Activated CD8-positive, alpha-beta memory T cell treated with anti-CD3 and anti-CD28 coated beads for 36 hours (primary cell): Measurements from ENCODE around the gene CD163. TPM values are rescaled to one million over a fixed set of nuclear protein-coding genes. Genes with fewer than 3 reads are reported as not detected.
"Not testable (repeated sequence)": the region's sequence is repeated elsewhere in the genome, so short reads cannot be mapped to it uniquely, and the experiment has no call there.

Source experiments
- CTCF ChIA-PET: fragments of 350-600 bp; sonication (Branson Sonifier 250); formaldehyde crosslinking; loops from one replicate; lab custom pipeline; 2021; ENCODE audit warnings: antibody characterized with exemption; lab: Charles Lee
- POLR2A ChIA-PET: fragments of 350-600 bp; sonication (Branson Sonifier 250); formaldehyde crosslinking; loops from one replicate; lab custom pipeline; 2021; ENCODE audit warnings: antibody characterized with exemption; lab: Charles Lee
- total RNA-seq, 2 experiments: library from RNA; stranded (reverse); gene quantifications; one replicate each; pipeline ENCODE4 v1.2.3, GENCODE V29; 2021

The CD163 gene
- total RNA-seq, 2 experiments from 2014 or later, result not detected

DNA sequence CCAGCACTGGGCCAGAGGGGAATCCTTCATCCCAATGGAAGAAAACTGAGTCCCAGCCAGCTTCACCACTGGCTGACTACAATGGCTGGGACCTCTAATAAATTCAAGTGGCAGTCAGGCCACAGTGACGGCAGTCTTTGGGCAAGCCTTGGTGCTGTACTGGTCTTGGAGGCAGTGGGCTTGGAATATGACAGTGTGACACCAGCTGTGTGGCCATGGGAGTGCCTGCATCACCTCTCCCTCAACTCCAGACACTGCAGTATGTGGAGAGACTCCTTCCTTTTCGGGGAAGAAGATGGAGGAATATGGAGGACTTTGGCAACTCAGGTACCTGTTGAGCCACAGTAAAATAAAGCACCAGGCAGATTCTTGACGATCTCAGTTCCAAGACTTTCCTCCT, 43.6 kb downstream of the CD163 start:
- ChIA-PET POLR2A (interaction anchor here (0.6 kb wide), 1 partner anchor 1430 kb away, joined by 3 read pairs; no protein-coding TSS in a partner anchor), CTCF (interaction anchor here (1.3 to 2.2 kb wide), 4 partner anchors 178 to 314 kb away, joined by 3 to 8 read pairs (median 3); no protein-coding TSS in a partner anchor)

- POLR2A ChIA-PET, result no interaction called here
- CTCF ChIA-PET, result no interaction called here
These were observed 51.8 kb downstream of the CD163 start for GRCh38 chr12:7451756-7452155.

DNA sequence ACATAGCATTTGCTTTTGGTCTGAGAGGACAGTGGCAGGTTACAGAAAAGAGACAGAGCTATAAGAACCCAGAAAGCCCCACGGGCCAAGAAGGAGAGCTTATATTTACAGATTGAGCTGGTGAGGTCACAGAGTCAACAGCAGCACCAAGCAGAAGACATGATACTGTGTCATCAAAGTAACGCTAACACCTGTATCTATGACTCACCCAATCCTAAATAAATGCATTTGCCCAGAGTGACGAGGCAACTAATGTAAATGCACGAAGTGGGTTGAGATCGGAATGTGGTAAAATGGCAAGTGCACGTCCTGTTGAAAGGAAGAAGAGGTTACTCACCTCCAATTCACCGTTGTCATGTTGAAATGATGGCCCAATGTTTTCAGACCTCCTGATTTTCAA, 52.9 kb downstream of the CD163 start:
- CTCF ChIA-PET, result interaction anchor here (0.6 kb wide), 1 partner anchor 20 kb away, joined by 3 read pairs; no protein-coding TSS in a partner anchor

DNA sequence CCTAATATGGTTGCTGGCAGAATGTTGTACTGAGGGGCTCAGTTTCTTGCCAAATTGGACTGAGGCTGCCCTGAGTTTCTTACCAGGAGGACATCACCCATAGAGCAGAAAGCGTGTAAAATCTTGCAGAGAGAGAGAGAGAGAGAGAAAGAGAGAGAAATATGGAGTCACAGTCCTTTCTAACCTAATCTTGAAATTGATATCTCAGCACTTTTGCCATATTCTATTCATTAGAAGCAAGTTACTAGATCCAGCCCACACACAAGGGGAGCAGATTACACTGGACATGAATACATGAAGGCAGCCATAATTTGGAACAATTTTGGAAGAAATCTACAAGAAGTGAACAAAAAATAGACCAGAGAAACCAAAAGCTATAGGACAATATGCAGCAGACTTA, 55.5 kb downstream of the CD163 start:
- ChIA-PET CTCF (no interaction called here), POLR2A (no interaction called here)

More for the DNA sequence above, 52.9 kb downstream of the CD163 start:
- POLR2A ChIA-PET, result interaction anchor here (0.6 kb wide), 1 partner anchor 40 kb away, joined by 3 read pairs; no protein-coding TSS in a partner anchor

DNA sequence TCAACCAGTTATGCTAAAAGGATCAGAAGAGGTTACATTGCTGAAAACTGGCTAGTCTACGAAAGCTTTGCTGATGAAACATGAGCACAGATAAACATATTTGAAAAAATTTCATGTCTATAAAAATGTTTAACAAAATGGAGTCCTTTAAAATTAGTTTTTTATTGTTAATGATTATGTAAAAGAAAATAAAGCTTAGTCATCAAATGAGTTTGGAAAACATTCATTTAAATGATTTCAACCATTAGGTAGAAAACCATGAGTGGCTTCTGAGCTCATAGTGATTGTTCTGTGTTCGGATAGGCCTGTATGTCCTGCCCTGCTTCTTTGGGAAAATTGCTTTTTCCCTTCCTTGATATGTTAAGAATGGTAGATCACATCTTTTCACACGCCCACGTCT, 59.0 kb downstream of the CD163 start:
- POLR2A ChIA-PET, result no interaction called here
- CTCF ChIA-PET, result no interaction called here

- CTCF ChIA-PET, result no interaction called here
These were observed 59.5 kb downstream of the CD163 start, which contains the start of gene CD163L1 for GRCh38 chr12:7444076-7444475. Gene CD163L1 (minus strand): TSS chr12:7444153. CDS start chr12:7444127, 26 bp downstream.

DNA sequence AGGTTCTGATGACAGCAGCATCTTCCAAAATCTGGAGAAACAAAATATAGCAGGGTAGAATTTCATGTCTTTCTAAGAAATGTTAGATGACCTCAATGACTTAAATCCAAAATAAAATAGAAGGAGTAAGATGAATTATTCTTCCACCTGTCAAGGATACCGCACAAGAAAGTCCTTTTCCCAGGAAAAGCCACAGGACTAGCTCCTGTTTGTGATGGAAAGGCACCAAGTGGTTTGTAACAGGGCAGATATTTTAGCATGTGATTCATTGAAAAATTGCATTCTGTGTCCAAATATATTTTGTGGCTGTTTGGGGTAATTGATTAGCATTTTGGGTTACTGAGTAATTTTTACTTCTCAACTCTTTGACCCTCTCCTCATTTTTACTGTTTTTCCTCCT, 62.4 kb downstream of the CD163 start:
- POLR2A ChIA-PET, result no interaction called here
- CTCF ChIA-PET, result interaction anchor here (0.5 kb wide), 1 partner anchor 13 kb away, joined by 3 read pairs; no protein-coding TSS in a partner anchor

More at GRCh38 chr12:7444076-7444475, 59.5 kb downstream of the CD163 start, which contains the start of gene CD163L1:
- POLR2A ChIA-PET, result no interaction called here

GRCh38 chr12:7439579-7440505, 63.7 kb downstream of the CD163 start:
- POLR2A ChIA-PET, result no interaction called here
- CTCF ChIA-PET, result no interaction called here

DNA sequence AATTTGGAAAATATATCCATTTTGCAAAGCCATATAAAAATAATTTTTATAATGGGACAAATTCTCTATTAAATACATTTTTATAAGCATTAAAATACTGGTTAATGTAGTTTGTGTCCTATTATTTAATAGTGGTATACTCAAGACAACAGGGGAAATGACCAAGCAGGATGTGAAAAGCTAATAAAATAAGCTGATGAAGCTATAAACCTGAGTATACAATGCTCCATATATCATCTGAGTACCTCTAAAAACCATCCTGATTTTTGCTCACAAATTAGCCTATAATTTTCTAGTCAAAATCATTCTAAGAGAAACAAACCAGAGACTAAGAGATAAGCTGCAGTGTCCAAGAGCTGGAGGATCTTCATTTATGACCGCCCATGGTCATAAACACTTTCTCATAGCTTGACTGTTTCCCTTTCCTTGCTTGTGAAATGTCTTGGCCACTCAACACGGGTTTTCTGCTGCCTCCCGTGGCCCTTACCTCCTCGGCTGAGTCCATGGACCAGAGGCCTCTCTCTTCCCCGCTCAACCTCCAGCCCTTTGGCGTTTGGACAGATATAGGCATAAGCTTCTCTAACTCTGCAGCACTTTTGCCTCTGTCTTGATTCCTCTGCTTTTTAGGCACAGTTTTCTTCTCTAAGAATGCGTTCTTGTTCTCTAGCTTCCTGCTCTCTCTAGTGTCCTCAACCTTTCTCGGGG, 65.1 kb downstream of the CD163 start:
- CTCF ChIA-PET, result interaction anchor here (0.6 kb wide), 1 partner anchor 70 kb away, joined by 3 read pairs; no protein-coding TSS in a partner anchor
- POLR2A ChIA-PET, result not testable (repeated sequence)

DNA sequence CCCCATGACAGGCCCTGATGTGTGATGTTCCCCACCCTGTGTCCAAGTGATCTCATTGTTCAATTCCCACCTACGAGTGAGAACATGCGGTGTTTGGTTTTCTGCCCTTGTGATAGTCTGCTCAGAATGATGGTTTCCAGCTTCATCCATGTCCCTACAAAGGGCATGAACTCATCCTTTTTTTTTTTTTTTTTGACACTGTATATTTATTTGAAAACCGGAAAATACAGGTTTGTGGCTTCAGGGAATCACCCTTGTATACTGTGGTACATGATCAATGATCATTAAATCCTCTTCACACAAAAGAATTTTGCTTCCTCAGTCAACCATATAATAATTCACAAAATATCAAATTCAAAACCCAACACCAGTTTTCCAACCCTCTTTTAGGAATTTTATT, 66.1 kb downstream of the CD163 start:
- CTCF ChIA-PET, POLR2A ChIA-PET: not testable (repeated sequence)

DNA sequence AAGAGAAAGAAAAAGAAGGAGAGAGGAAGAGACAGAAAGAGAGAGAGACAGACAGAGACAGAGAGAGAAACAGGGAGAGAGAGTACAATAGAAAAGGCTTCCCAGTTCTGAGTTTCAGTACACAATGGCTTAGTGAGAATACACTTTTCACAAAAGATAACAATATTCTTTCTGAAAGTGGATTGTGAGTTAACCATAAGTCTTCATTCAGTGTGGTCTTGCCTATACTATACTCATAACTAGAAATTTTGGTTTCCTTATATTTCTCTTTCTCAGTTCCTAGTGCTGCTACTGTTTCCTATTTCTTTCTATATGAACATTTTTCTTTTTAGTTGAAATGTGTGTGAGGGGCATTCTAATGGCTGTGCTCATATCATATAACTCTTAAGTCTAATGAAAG, 68.9 kb downstream of the CD163 start:
- ChIA-PET POLR2A (no interaction called here), CTCF (no interaction called here)

DNA sequence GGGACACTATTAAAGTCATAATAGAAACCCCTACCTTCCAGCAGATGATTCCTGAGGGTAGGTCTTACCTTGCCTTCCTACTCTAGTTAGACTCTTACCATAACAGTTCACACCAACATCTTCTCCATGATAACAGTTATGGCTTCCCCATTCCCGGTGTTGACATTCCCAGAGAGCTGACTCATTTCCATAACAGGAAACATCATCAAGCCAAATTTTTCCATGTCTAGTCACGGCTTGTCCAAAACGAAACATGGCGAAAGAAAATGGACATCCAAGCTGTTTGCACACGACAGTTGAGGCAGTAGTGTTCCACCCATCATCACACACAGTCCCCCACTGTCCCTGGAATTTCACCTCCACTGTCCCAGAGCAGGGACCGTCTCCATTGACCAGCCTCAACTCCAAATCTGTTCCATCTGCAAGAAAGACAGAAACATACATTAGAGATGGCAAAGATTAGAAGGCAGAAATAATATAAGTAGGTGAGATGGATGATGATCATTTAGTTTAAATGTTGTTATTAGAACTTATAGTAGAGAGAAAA, 70.2 kb downstream of the CD163 start:
- ChIA-PET POLR2A (no interaction called here), CTCF (no interaction called here)

DNA sequence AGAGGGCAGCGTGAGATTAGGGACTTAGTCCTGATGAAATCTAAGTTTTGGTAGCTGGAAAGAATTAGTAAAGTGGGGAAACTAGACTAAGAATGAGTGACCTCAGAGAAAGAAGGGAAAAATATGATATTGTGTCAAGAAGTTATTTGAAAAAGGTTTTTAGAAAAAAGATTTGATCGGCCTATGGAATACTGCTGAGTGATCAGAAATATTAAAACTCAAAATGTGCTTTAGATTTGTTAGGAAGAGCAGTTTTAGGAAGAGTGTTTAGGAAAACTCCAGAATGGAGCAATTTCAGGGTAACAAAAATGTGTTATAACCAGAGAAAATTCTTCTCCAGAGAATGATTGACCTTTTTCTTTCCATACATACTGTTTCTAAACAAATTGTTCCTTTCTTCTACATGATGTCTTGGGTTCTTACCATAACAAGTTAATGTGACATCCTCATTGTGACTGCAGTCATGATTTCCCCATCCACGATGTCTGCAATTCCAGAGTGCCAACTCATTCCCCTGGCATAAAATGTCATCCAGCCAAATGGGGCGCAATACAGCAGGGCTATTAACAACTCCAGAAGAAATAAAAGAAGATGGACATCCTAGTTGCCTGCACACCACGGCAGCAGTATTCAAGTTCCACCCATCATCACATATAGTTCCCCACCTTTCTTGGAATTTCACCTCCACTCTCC, 71.4 kb downstream of the CD163 start:
- ChIA-PET CTCF (no interaction called here), POLR2A (no interaction called here)

Other genes starting within 250 kb of the CD163 start
- gene ACSM4, start 199.7 kb downstream of the CD163 start, total RNA-seq, result not detected
- gene CD163L1, start 59.6 kb downstream of the CD163 start, total RNA-seq, result not detected
- not detected for gene APOBEC1, start 162.1 kb upstream of the CD163 start, total RNA-seq
- not detected for gene GDF3, start 192.0 kb upstream of the CD163 start, total RNA-seq
- gene DPPA3, start 207.7 kb upstream of the CD163 start, total RNA-seq, result not detected
- gene CLEC4C, start 243.6 kb upstream of the CD163 start, total RNA-seq, result not detected